Uterus (tissue), 4 donors: ENCODE measurements around the gene DTX4. TPM values are rescaled to one million over a fixed set of nuclear protein-coding genes. Genes with fewer than 3 reads are reported as not detected.

ENCODE experiments used
- DNase-seq, 2 donors: peaks; one replicate each; pipeline ENCODE4 v3.0.0-alpha.2; 2019 to 2020
- H3K27ac ChIP-seq, 2 donors: fragments of 200-600 bp; sonication (generic); 1 replicate in 1 of 2; 2 replicates in 1 of 2; pipeline ENCODE4 v1.5.1; 2016 to 2018
- H3K27me3 ChIP-seq, 2 donors: fragments of 200-600 bp; sonication (generic); one replicate each; pipeline ENCODE4 v1.5.1; 2018 to 2019; ENCODE audit warnings: control low read depth in 1 of 2
- H3K36me3 ChIP-seq, 2 donors: fragments of 200-600 bp; sonication (generic); one replicate each; pipeline ENCODE4 v1.5.1; 2019; ENCODE audit warnings: control low read depth in 1 of 2
- H3K4me1 ChIP-seq, 2 donors: fragments of 200-600 bp; sonication (generic); one replicate each; pipeline ENCODE4 v1.5.1; 2018 to 2019; ENCODE audit warnings: control low read depth in 1 of 2
- H3K4me3 ChIP-seq, 2 donors: fragments of 200-600 bp; sonication (generic); 1 replicate in 1 of 2; 2 replicates in 1 of 2; pipeline ENCODE4 v1.5.1; 2018 to 2019; ENCODE audit warnings: mild to moderate bottlenecking in 1 of 2
- H3K9me3 ChIP-seq, 2 donors: fragments of 200-600 bp; sonication (generic); one replicate each; pipeline ENCODE4 v1.5.1; 2019; ENCODE audit warnings: control low read depth in 1 of 2
- CTCF ChIP-seq, 4 experiments: fragments of 200-600 bp in 2 of 4; fragments of 450-650 bp in 2 of 4; sonication (generic) in 2 of 4; IDR thresholded peaks; one replicate each; pipeline ENCODE4 v1.5.1; 2016 to 2019; ENCODE audit warnings: antibody characterized with exemption in 4 of 4, mild to moderate bottlenecking in 2 of 4, moderate library complexity in 1 of 4
- POLR2A ChIP-seq, 2 donors: fragments of 450-650 bp; IDR thresholded peaks; one replicate each; pipeline ENCODE4 v1.6.1; 2016; ENCODE audit warnings: antibody characterized with exemption in 2 of 2, mild to moderate bottlenecking in 1 of 2, moderate library complexity in 1 of 2
- intact Hi-C: fragments of 100-400 bp; cut with DNase I; formaldehyde crosslinking; loops from one replicate; pipeline ENCODE4 v1.15.1; 2023; ENCODE audit warnings: low total_unique reads
- total RNA-seq, 4 donors: library from RNA; depleted of rRNA in 3 of 4; stranded (reverse); fragments of >200 nt in 3 of 4; gene quantifications; one replicate each; pipeline versions ENCODE4 v1.1.0 to v1.2.4, GENCODE V29; 2014 to 2023
- donor health status: DM: yes; HTN: yes; CAD: no.

DTX4 gene
- total RNA-seq, 4 donors from 2014 or later = 3.2 to 17.8 (median 9.2) TPM

- intact Hi-C loops = loop anchor here (10.0 kb wide), 1 partner anchor 570 kb away; the partner anchor contains the start of genes LPXN and ZFP91
- Histone ChIP-seq H3K9me3 (no peaks in the 10 kb centered on the region), H3K4me1 (no peaks in the 10 kb centered on the region), H3K36me3 (no peaks in the 10 kb centered on the region), H3K27me3 (no peaks in the 10 kb centered on the region), H3K4me3 (peak overlapping the region; percentile 28 to 95), H3K27ac (peak overlapping the region; percentile 94 to 97)
- TF ChIP-seq CTCF (IDR thresholded peaks at IDR 0.05) = no peak
- peak; percentile 34 to 36 for TF ChIP-seq POLR2A (IDR thresholded peaks at IDR 0.05)
- DNase-seq = peak; percentile 79 to 87
These were observed 27.2 kb upstream of the DTX4 start for GRCh38 chr11:59144579-59145345.

GRCh38 chr11:59145534-59145933 lies 26.4 kb upstream of the DTX4 start:
- no peaks in the 10 kb centered on the region for H3K27me3 ChIP-seq
- H3K4me1 ChIP-seq = no peaks in the 10 kb centered on the region
- H3K9me3 ChIP-seq = no peaks in the 10 kb centered on the region
- intact Hi-C loops = loop anchor here (10.0 kb wide), 1 partner anchor 571 kb away; the partner anchor contains the start of genes LPXN and ZFP91
- peak overlapping the region; percentile 94 to 97 for H3K27ac ChIP-seq
- TF ChIP-seq POLR2A (IDR thresholded peaks at IDR 0.05) = no peak
- no peak for DNase-seq
- no peak overlapping the region for H3K4me3 ChIP-seq
- no peaks in the 10 kb centered on the region for H3K36me3 ChIP-seq

GRCh38 chr11:59151761-59152160 lies 20.2 kb upstream of the DTX4 start:
- Histone ChIP-seq H3K27ac (no peak overlapping the region), H3K4me3 (no peak overlapping the region), H3K27me3 (no peaks in the 10 kb centered on the region), H3K4me1 (no peaks in the 10 kb centered on the region), H3K9me3 (no peaks in the 10 kb centered on the region), H3K36me3 (no peaks in the 10 kb centered on the region)
- no peak for DNase-seq
- TF ChIP-seq POLR2A (IDR thresholded peaks at IDR 0.05) (no peak), CTCF (IDR thresholded peaks at IDR 0.05) (no peak)
- intact Hi-C loops = no loop called here

GRCh38 chr11:59152312-59152951 lies 19.5 kb upstream of the DTX4 start:
- no peak overlapping the region for H3K27ac ChIP-seq
- H3K36me3 ChIP-seq = no peaks in the 10 kb centered on the region
- H3K4me1 ChIP-seq = no peaks in the 10 kb centered on the region
- H3K27me3 ChIP-seq = no peaks in the 10 kb centered on the region
- no peak for TF ChIP-seq CTCF (IDR thresholded peaks at IDR 0.05)
- no peak for TF ChIP-seq POLR2A (IDR thresholded peaks at IDR 0.05)
- no peak overlapping the region for H3K4me3 ChIP-seq
- intact Hi-C loops = no loop called here
- no peak for DNase-seq
- no peaks in the 10 kb centered on the region for H3K9me3 ChIP-seq

GRCh38 chr11:59154610-59155009 lies 17.3 kb upstream of the DTX4 start:
- intact Hi-C loops = no loop called here
- Histone ChIP-seq H3K36me3 (no peaks in the 10 kb centered on the region), H3K27ac (no peak overlapping the region), H3K4me3 (no peak overlapping the region), H3K27me3 (no peaks in the 10 kb centered on the region), H3K4me1 (no peaks in the 10 kb centered on the region), H3K9me3 (no peaks in the 10 kb centered on the region)
- no peak for TF ChIP-seq POLR2A (IDR thresholded peaks at IDR 0.05)
- no peak for DNase-seq

GRCh38 chr11:59157433-59157832 lies 14.5 kb upstream of the DTX4 start:
- no peak for DNase-seq
- no peaks in the 10 kb centered on the region for H3K36me3 ChIP-seq
- no peak overlapping the region for H3K27ac ChIP-seq
- H3K27me3 ChIP-seq = peaks cover 0 to 3% of the 10 kb centered on the region in 2 donors
- H3K9me3 ChIP-seq = no peaks in the 10 kb centered on the region
- H3K4me3 ChIP-seq = no peak overlapping the region
- TF ChIP-seq CTCF (IDR thresholded peaks at IDR 0.05) = no peak
- H3K4me1 ChIP-seq = no peaks in the 10 kb centered on the region
- intact Hi-C loops = no loop called here
